GM23338 (cell line): ENCODE results near the gene TTC28. TPM values are rescaled to one million over a fixed set of nuclear protein-coding genes. Genes with fewer than 3 reads are reported as not detected.

Source experiments
- ATAC-seq: fragments of 200-7000 bp; cut with Tn5 transposase; 3 replicates; pipeline ENCODE4 v1.9.1; 2020
- DNase-seq: peaks from one replicate; pipeline ENCODE4 v3.0.0-alpha.2; 2015; ENCODE audit warnings: low spot score
- H2AFZ ChIP-seq: fragments of 200-600 bp; sonication (generic); 2 replicates; pipeline ENCODE4 v1.8.0; 2016; ENCODE audit warnings: antibody characterized with exemption, mild to moderate bottlenecking, moderate library complexity
- H3F3A ChIP-seq: fragments of 200-600 bp; sonication (generic); replicated peaks from 2 replicates; pipeline ENCODE4 v1.8.0; 2017; ENCODE audit warnings: antibody characterized with exemption, mixed run types, low read depth
- H3K27ac ChIP-seq: fragments of 200-600 bp; sonication (generic); 2 replicates; pipeline ENCODE4 v1.6.1; 2016; ENCODE audit warnings: low read depth
- H3K27me3 ChIP-seq: fragments of 200-600 bp; sonication (generic); 2 replicates; pipeline ENCODE4 v1.8.0; 2016; ENCODE audit warnings: mild to moderate bottlenecking, mixed run types, moderate library complexity; ENCODE audit not compliant: insufficient read depth
- H3K36me3 ChIP-seq: fragments of 200-600 bp; sonication (generic); 2 replicates; pipeline ENCODE4 v1.8.0; 2016; ENCODE audit warnings: mild to moderate bottlenecking; ENCODE audit not compliant: insufficient read depth
- H3K4me1 ChIP-seq: fragments of 200-600 bp; sonication (generic); 2 replicates; pipeline ENCODE4 v1.8.0; 2016; ENCODE audit warnings: mild to moderate bottlenecking, moderate library complexity; ENCODE audit not compliant: insufficient read depth
- H3K4me2 ChIP-seq: fragments of 200-600 bp; sonication (generic); 2 replicates; pipeline ENCODE4 v1.7.1; 2017; ENCODE audit warnings: mixed run types
- H3K4me3 ChIP-seq: fragments of 200-600 bp; sonication (generic); 2 replicates; pipeline ENCODE4 v1.6.1; 2016; ENCODE audit warnings: mixed run types
- H3K79me2 ChIP-seq: fragments of 200-600 bp; sonication (generic); replicated peaks from 2 replicates; pipeline ENCODE4 v1.8.0; 2017; ENCODE audit warnings: mild to moderate bottlenecking; ENCODE audit not compliant: insufficient read depth
- H3K9me2 ChIP-seq: fragments of 200-600 bp; sonication (generic); 2 replicates; pipeline ENCODE4 v1.8.0; 2017; ENCODE audit not compliant: insufficient read depth
- H4K20me1 ChIP-seq: fragments of 200-600 bp; sonication (generic); replicated peaks from 2 replicates; pipeline ENCODE4 v1.8.0; 2017; ENCODE audit warnings: mild to moderate bottlenecking; ENCODE audit not compliant: insufficient read depth
- H3K27ac Mint-ChIP-seq: 2 replicates; pipeline ENCODE4 v1.8.0; 2020; ENCODE audit warnings: inconsistent platforms, mild to moderate bottlenecking, moderate library complexity, mixed read lengths
- H3K27me3 Mint-ChIP-seq: 3 replicates; pipeline ENCODE4 v1.8.0; 2022; ENCODE audit warnings: low read depth, mild to moderate bottlenecking, moderate library complexity, mixed read lengths, inconsistent platforms; ENCODE audit not compliant: insufficient read depth, poor library complexity
- H3K36me3 Mint-ChIP-seq: 3 replicates; pipeline ENCODE4 v1.8.0; 2021; ENCODE audit warnings: low read depth, mild to moderate bottlenecking, inconsistent platforms, moderate library complexity, mixed read lengths
- H3K4me1 Mint-ChIP-seq: 3 replicates; pipeline ENCODE4 v1.8.0; 2020; ENCODE audit warnings: mild to moderate bottlenecking, inconsistent platforms, mixed read lengths
- H3K4me3 Mint-ChIP-seq: 3 replicates; pipeline ENCODE4 v1.8.0; 2021; ENCODE audit warnings: moderate library complexity, mild to moderate bottlenecking, inconsistent platforms, mixed read lengths
- H3K9me3 Mint-ChIP-seq: 3 replicates; pipeline ENCODE4 v1.8.0; 2020; ENCODE audit warnings: moderate library complexity, mild to moderate bottlenecking, inconsistent platforms, mixed read lengths
- CREB1 ChIP-seq: fragments of 250-450 bp; sonication (Bioruptor Pico); IDR thresholded peaks from 2 replicates; pipeline ENCODE4 v1.5.0; 2020; ENCODE audit warnings: low read depth, mild to moderate bottlenecking, moderate library complexity
- ETS1 ChIP-seq: IDR thresholded peaks from 2 replicates; pipeline ENCODE4 v1.6.1; 2016; ENCODE audit warnings: antibody characterized with exemption
- EZH2 ChIP-seq: fragments of 200-600 bp; sonication (generic); IDR thresholded peaks from one replicate; pipeline ENCODE4 v1.8.0; 2017; ENCODE audit warnings: antibody characterized with exemption, mild to moderate bottlenecking, low read depth; ENCODE audit not compliant: unreplicated experiment
- EZH2phosphoT487 ChIP-seq: fragments of 200-600 bp; sonication (generic); IDR thresholded peaks from one replicate; pipeline ENCODE4 v1.8.1; 2018; ENCODE audit warnings: antibody characterized with exemption; ENCODE audit not compliant: unreplicated experiment
- JUNB ChIP-seq: IDR thresholded peaks from one replicate; pipeline ENCODE4 v1.6.1; 2016; ENCODE audit warnings: antibody characterized with exemption; ENCODE audit not compliant: unreplicated experiment
- NANOG ChIP-seq: IDR thresholded peaks from 2 replicates; pipeline ENCODE4 v1.6.1; 2016; ENCODE audit warnings: antibody characterized with exemption, borderline replicate concordance
- POLR2AphosphoS5 ChIP-seq: IDR thresholded peaks from 2 replicates; pipeline ENCODE4 v1.6.1; 2016; ENCODE audit warnings: antibody characterized with exemption, low read depth
- REST ChIP-seq: IDR thresholded peaks from one replicate; pipeline ENCODE4 v1.6.1; 2018; ENCODE audit warnings: antibody characterized with exemption; ENCODE audit not compliant: unreplicated experiment
- STAT1 ChIP-seq: IDR thresholded peaks from one replicate; pipeline ENCODE4 v1.6.1; 2016; ENCODE audit warnings: antibody characterized with exemption; ENCODE audit not compliant: unreplicated experiment
- ZNF114 ChIP-seq: fragments of 250-450 bp; sonication (Bioruptor Pico); IDR thresholded peaks from 2 replicates; pipeline ENCODE4 v1.5.0; 2020; ENCODE audit warnings: mild to moderate bottlenecking, moderate library complexity
- ZNF331 ChIP-seq: fragments of 250-450 bp; sonication (Bioruptor Pico); IDR thresholded peaks from 2 replicates; pipeline ENCODE4 v1.5.0; 2020; ENCODE audit warnings: low read depth, mild to moderate bottlenecking, moderate library complexity
- ZNF462 ChIP-seq: fragments of 250-450 bp; sonication (Bioruptor Pico); IDR thresholded peaks from 2 replicates; pipeline ENCODE4 v1.5.0; 2020; ENCODE audit warnings: mild to moderate bottlenecking, moderate library complexity
- polyA plus RNA-seq: library from polyadenylated mRNA; unstranded; fragments of >200 nt; fragmentation: Nextera tagmentation; extraction: Ambion mirVana; gene quantifications from 2 replicates; pipeline ENCODE4 v1.2.1, GENCODE V29; 2016
- total RNA-seq: library from RNA; depleted of rRNA; stranded (reverse); fragments of >200 nt; shearing (Covaris generic); gene quantifications from 2 replicates; pipeline ENCODE4 v1.2.3, GENCODE V29; 2014
- TF ChIP-seq, protein P1 (sequence below), 2 experiments: fragments of 200-600 bp in 1 of 2; sonication (generic) in 1 of 2; conservative IDR thresholded peaks; 2 replicates each; pipeline versions ENCODE4 v1.5.1 to v1.6.1; 2016 to 2017; ENCODE audit warnings: antibody characterized with exemption in 2 of 2, low read depth in 2 of 2, mild to moderate bottlenecking in 2 of 2, moderate library complexity in 1 of 2

The TTC28 gene
- total and polyA plus RNA-seq, 2 experiments from 2014 or later = 4.5 to 16.1 TPM

DNA sequence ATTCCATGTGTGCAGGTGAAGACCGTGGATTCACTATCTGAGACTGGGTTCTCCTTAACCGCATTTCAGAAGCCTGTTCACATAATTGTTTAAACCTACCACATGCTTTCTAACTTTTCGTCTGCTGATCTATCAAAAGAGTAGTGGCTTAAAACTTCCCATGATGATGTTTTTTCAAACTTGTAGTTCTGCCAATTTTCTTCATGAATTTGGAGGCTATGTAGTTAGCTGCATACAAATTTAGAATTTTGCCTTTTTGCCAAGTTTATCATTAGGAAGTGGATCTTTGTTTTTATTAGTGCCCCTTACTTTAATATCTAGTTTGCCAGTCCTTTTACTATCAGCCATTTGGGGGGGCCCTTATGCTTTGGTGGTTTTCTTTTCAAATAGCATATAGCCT is 703.1 kb downstream of the TTC28 start:
- Histone ChIP-seq H3F3A (no peaks in the 10 kb centered on the region), H3K4me2 (no peak overlapping the region), H3K36me3 (no peaks in the 10 kb centered on the region), H3K9me2 (no peaks in the 10 kb centered on the region), H2AFZ (no peak overlapping the region), H3K27me3 (no peaks in the 10 kb centered on the region), H3K79me2 (no peaks in the 10 kb centered on the region), H3K4me1 (peaks cover 11% of the 10 kb centered on the region), H3K4me3 (no peak overlapping the region), H4K20me1 (no peaks in the 10 kb centered on the region), H3K27ac (no peak overlapping the region)
- H3K27ac Mint-ChIP-seq = no peak overlapping the region
- ATAC-seq (no peak), DNase-seq (no peak)
- TF ChIP-seq EZH2phosphoT487 = no peak
- TF ChIP-seq ZNF462 (CRISPR knock-in tag) = no peak
- TF ChIP-seq, protein P1, sequence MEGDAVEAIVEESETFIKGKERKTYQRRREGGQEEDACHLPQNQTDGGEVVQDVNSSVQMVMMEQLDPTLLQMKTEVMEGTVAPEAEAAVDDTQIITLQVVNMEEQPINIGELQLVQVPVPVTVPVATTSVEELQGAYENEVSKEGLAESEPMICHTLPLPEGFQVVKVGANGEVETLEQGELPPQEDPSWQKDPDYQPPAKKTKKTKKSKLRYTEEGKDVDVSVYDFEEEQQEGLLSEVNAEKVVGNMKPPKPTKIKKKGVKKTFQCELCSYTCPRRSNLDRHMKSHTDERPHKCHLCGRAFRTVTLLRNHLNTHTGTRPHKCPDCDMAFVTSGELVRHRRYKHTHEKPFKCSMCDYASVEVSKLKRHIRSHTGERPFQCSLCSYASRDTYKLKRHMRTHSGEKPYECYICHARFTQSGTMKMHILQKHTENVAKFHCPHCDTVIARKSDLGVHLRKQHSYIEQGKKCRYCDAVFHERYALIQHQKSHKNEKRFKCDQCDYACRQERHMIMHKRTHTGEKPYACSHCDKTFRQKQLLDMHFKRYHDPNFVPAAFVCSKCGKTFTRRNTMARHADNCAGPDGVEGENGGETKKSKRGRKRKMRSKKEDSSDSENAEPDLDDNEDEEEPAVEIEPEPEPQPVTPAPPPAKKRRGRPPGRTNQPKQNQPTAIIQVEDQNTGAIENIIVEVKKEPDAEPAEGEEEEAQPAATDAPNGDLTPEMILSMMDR (conservative IDR thresholded peaks at IDR 0.05; ENCODE audit: low read depth in 2 of 2) = no peak
- TF ChIP-seq ZNF114 (CRISPR knock-in tag) = no peak
- TF ChIP-seq POLR2AphosphoS5 = no peak
- TF ChIP-seq JUNB = no peak
- no peak for TF ChIP-seq CREB1 (CRISPR knock-in tag)
- no peak for TF ChIP-seq NANOG
- TF ChIP-seq REST = no peak
- TF ChIP-seq ETS1 = no peak
- no peak for TF ChIP-seq EZH2
- TF ChIP-seq ZNF331 = no peak
- no peak for TF ChIP-seq STAT1
- H3K4me1 Mint-ChIP-seq = peaks cover 18% of the 10 kb centered on the region
- H3K9me3 Mint-ChIP-seq = no peaks in the 10 kb centered on the region
- H3K27me3 Mint-ChIP-seq = peaks cover 8% of the 10 kb centered on the region
- H3K4me3 Mint-ChIP-seq = no peak overlapping the region
- no peaks in the 10 kb centered on the region; the same call in 2 of the 3 replicates for H3K36me3 Mint-ChIP-seq
